Measurements from ENCODE around the gene WDR45B. TPM values are rescaled to one million over a fixed set of nuclear protein-coding genes. Genes with fewer than 3 reads are reported as not detected.

WDR45B gene
- total RNA-seq, 4 donors from 2014 or later, result 68.1 to 111 (median 83.2) TPM

- intact Hi-C loops (cut with DNase I; ENCODE audit: low total_unique reads), result no loop called here
- WGBS, 2 donors, result 91 to 93% methylated on average over 6 to 9 of the region's 9 CpGs
- DNase-seq (ENCODE audit: low spot score in 2 of 2), result no peak
- no peak overlapping the region for H3K4me3 ChIP-seq (ENCODE audit: low read depth, poor library complexity, severe bottlenecking)
- no peak for TF ChIP-seq CTCF (IDR thresholded peaks at IDR 0.05)
- no peak for TF ChIP-seq POLR2A (IDR thresholded peaks at IDR 0.05)
These were observed 78.0 kb downstream of the WDR45B start for GRCh38 chr17:82570277-82570676.

DNA sequence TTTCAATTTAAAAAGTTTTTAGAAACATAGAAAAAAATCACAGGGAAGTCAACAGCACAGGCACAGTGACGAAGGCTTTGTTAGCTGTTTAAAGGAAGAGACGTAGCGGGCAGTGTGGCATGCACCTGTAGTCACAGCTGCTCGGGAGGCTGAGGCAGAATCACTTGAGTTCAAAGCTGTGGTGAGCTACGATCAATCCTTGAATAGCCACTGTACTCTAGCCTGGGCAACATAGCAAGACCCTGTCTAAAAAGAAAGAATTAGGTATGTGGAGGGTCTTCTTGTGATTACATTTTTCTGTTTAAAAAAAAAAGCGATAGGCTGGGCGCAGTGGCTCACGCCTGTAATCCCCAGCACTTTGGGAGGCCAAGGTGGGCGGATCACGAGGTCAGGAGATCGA is 78.6 kb downstream of the WDR45B start:
- no peak overlapping the region for H3K4me3 ChIP-seq (ENCODE audit: low read depth, poor library complexity, severe bottlenecking)
- intact Hi-C loops (cut with DNase I; ENCODE audit: low total_unique reads), result no loop called here
- TF ChIP-seq CTCF (IDR thresholded peaks at IDR 0.05) (no peak), POLR2A (IDR thresholded peaks at IDR 0.05) (no peak)
- no peak for DNase-seq (ENCODE audit: low spot score in 2 of 2)
- WGBS, 2 donors, result 79 to 87% methylated on average over 11 of the region's 11 CpGs

- TF ChIP-seq POLR2A (IDR thresholded peaks at IDR 0.05) (no peak), CTCF (IDR thresholded peaks at IDR 0.05) (no peak)
- no peak for DNase-seq (ENCODE audit: low spot score in 2 of 2)
- WGBS, 2 donors, result 90 to 94% methylated on average over 10 of the region's 10 CpGs
- intact Hi-C loops (cut with DNase I; ENCODE audit: low total_unique reads), result no loop called here
- no peak overlapping the region for H3K4me3 ChIP-seq (ENCODE audit: low read depth, poor library complexity, severe bottlenecking)
These were observed 79.2 kb downstream of the WDR45B start for GRCh38 chr17:82568997-82569393.

GRCh38 chr17:82567286-82567685 is 81.0 kb downstream of the WDR45B start:
- TF ChIP-seq POLR2A (IDR thresholded peaks at IDR 0.05) (no peak), CTCF (IDR thresholded peaks at IDR 0.05) (no peak)
- intact Hi-C loops (cut with DNase I; ENCODE audit: low total_unique reads), result no loop called here
- no peak overlapping the region for H3K4me3 ChIP-seq (ENCODE audit: low read depth, poor library complexity, severe bottlenecking)
- 87 to 96% methylated on average over 15 of the region's 15 CpGs for WGBS, 2 donors
- DNase-seq (ENCODE audit: low spot score in 2 of 2), result peak in 1 of 2 donors; percentile 70

DNA sequence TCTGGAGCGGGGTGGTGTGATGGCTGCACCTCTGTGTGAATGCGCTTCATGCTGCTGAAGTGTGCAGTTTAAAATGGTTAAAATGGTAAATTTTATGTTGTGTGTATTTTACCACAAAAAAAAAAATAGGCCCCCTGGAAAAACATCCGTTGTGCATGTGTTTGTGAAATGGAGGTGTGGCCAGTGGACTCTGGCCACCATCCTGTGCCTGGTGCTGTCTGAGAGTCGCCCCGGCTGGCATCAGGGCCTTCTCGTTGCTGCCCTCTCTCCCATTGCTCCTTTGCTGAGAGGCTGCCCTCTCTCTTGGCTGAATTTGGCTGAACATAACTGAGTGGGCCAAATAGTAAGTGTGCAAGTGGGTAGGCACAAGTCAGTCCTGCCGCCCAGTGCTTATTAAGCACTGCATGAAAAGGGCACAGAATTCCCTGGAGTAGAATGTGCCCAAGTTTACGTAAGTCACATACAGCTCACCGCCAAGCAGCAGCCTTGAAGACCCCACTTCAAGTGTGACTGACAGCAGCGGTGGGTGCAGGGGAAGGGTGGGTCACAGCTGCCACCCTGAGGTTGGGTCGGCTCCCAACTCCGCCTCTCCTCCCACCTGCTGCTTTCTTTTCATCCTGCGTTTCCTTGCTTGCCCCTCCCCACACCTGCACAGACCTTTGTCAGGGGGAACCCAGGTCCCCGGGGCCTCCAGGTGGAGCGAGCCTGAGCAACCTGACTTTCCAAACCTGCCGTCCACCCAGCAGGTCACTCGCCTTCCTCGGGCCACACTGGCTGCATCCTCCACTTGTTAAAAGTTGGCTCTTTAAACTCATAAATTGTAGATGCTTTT is 81.9 kb downstream of the WDR45B start:
- H3K4me3 ChIP-seq (ENCODE audit: low read depth, poor library complexity, severe bottlenecking), result no peak overlapping the region
- intact Hi-C loops (cut with DNase I; ENCODE audit: low total_unique reads), result no loop called here
- DNase-seq (ENCODE audit: low spot score in 2 of 2), result no peak
- TF ChIP-seq CTCF (IDR thresholded peaks at IDR 0.05) (no peak), POLR2A (IDR thresholded peaks at IDR 0.05) (no peak)
- 81 to 84% methylated on average over 18 of the region's 18 CpGs for WGBS, 2 donors

GRCh38 chr17:82565551-82565950 is 82.7 kb downstream of the WDR45B start:
- no peak overlapping the region for H3K4me3 ChIP-seq (ENCODE audit: low read depth, poor library complexity, severe bottlenecking)
- 48 to 62% methylated on average over 1 of the region's 1 CpG for WGBS, 2 donors
- no peak for DNase-seq (ENCODE audit: low spot score in 2 of 2)
- TF ChIP-seq CTCF (IDR thresholded peaks at IDR 0.05) (no peak), POLR2A (IDR thresholded peaks at IDR 0.05) (no peak)
- intact Hi-C loops (cut with DNase I; ENCODE audit: low total_unique reads), result no loop called here
